HG03097 (cell line): ENCODE data around the gene SSX5.
"Not testable (repeated sequence)": the region's sequence is repeated elsewhere in the genome, so short reads cannot be mapped to it uniquely, and the experiment has no call there.

Source experiments
- ATAC-seq: cut with Tn5 transposase; IDR thresholded peaks from one replicate; pipeline ENCODE4 v1.9.1; 2021; ENCODE audit not compliant: unreplicated experiment, low FRiP score

The SSX5 gene, protein sequence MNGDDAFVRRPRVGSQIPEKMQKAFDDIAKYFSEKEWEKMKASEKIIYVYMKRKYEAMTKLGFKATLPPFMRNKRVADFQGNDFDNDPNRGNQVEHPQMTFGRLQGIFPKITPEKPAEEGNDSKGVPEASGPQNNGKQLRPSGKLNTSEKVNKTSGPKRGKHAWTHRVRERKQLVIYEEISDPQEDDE

DNA sequence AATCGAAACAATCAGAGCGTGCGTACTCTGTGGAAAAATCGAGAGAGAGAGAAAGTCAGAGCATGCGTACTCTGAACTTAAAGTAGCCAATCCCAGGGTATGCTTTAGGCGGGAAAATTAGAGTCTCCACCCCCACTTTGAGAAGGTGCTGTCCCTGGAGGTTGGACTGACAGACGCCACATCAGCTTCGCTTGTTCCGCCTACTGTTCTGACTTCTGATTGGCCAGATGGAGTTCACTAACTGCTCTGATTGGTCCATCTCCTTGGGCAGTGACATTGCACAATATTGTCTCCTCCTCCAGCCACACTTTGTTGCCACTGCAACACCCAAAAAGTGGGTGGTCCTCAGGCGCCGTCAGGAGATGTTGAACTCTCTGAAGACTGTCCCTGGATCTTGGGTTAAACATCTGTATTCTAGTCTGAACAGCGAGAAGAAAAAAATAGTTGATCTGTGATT is at the start of gene SSX5:
Gene SSX5 (minus strand): TSS at position 51 of the 457 bp plus-strand sequence. CDS start 1,437 bp downstream, outside the sequence.
- ATAC-seq, result no peak

DNA sequence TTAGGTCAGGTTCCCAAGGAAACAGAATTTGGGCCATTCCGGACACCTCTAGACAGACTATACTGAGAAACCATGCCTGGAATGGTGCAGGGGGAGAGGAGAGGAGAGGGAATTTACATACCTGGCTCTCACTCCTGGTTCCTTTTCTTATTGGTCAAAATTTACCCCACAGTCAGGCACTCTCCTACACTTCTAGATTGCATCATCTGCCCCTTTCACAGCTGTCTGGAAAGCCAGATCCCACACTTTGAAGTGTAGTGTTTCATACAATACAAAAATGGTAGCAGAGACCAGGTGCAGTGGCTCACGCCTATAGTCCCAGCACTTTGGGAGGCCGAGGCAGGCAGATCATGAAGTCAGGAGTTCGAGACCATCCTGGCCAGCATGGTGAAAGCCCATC is 27.6 kb upstream of the SSX5 start:
- ATAC-seq, result not testable (repeated sequence)

DNA sequence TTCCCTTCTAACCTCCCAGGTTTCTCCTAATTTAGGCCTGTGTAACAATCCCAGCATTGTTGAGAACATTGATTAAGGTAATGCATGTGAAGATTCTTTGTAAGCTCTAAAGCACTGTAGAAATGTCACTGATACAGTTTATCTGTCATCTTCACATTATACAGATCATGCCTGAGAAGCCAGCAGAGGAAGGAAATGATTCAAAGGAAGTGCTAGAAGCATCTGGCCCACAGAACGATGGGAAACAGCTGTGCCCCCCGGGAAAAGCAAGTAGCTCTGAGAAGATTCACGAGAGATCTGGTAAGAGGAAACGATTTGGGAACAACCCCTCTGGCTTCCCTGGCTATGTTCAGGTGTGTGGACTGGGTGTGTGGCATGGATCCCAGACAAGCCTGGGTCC is 17.7 kb upstream of the SSX5 start:
- ATAC-seq, result not testable (repeated sequence)

DNA sequence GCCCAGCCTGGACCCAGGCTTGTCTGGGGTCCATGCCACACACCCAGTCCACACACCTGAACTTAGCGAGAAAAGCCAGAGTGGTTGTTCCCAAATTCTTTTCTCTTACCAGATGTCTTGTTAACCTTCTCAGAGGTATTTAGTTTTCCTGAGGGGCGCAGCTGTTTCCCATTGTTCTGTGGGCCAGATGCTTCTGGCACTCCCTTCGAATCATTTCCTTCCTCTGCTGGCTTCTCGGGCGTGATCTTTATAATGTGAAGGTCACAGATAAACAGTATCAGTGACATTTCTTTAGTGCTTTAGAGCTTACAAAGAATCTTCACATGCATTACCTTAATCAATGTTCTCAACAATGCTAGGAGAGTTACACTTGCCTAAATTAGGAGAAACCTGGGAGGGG is 6.6 kb downstream of the SSX5 start:
- ATAC-seq, result not testable (repeated sequence)

DNA sequence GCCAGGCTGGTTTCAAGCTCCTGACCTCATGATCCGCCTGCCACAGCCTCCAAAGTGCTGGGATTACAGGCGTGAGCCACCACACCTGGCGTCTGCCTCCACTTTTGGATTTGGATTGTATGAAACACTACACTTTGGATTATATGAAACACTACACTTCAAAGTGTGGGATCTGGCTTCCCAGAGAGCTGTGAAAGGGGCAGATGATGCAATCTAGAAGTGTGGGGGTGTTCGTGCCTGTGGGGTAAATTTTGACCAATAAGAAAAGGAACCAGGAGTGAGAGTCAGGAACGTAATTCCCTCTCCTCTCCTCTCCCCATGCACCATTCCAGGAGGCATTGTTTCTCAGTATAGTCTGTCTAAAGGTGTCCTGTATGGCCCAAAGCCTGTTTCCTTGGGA is 14.7 kb downstream of the SSX5 start:
- ATAC-seq, result not testable (repeated sequence)

DNA sequence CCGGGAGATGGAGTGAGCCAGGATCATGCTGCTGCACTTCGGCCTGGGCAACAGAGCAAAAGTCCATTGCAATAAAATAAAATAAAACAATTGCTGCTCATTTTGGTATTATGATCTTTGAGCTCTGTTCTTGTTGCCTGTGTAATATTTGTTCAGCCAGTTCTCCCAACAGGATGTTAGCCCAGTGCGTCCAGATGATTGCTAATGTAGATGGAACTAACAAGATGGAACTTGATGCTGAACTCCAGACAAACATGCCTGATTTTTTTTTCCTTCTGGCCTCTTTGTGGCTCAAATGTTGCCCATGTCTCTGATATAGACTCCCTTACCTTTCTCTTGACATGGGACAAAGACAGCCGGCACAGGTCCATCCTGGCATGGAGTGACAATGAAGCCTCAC is 15.8 kb downstream of the SSX5 start:
- no peak for ATAC-seq

DNA sequence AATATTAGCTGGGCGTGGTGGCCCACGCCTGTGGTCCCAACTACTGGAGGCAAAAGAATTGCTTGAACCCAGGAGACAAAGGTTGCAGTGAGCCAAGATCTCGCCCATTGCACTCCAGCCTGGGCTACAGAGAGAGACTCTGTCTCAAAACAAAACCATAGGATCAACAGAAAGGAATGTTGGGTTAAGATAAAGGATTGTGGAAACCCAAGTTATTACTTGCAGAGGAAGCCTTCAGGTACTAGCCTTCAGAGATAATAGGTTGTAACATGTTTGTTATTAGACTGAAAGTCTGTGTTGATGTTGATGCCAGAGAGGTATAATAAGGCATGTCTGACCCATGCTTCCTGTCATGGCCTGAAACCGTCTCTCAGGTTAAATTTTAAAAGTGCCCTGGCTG is 16.9 kb downstream of the SSX5 start:
- ATAC-seq, result no peak

DNA sequence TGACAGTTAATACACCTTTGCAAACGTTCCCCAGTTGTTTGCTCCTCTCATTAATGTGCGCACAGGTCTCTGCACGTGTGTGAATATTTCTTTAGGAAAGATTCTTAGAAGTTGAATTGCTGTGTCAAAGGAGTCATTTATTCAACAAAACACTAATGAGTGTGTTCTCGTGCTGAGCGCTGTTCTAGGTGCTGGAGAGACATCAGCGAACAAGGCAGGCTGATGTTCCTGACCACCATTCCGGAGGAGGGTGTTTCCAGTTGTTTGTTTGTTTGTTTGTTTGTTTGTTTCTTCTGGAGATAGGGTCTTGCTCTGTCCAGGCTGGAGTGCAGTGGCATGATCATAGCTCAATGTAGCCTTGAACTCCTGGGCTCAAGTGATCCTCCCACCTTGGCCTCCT is 30.3 kb downstream of the SSX5 start:
- not testable (repeated sequence) for ATAC-seq

DNA sequence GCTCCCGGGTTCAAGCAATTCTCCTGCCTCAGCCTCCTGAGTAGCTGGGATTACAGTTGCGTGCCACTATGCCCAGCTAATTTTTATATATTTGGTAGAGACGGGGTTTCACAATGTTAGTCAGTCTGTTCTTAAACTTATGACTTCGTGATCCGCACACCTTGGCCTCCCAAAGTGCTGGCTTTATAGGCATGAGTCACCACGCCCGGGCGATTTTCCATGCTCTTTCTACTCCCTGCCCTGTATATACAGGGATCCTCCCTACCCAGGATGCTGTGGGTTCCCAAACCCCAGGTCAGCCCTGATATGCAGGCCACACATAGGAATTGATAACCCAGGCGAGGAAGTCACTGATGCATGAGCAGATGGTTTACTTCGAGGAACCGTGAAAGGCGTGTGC is 31.4 kb downstream of the SSX5 start:
- ATAC-seq, result no peak

DNA sequence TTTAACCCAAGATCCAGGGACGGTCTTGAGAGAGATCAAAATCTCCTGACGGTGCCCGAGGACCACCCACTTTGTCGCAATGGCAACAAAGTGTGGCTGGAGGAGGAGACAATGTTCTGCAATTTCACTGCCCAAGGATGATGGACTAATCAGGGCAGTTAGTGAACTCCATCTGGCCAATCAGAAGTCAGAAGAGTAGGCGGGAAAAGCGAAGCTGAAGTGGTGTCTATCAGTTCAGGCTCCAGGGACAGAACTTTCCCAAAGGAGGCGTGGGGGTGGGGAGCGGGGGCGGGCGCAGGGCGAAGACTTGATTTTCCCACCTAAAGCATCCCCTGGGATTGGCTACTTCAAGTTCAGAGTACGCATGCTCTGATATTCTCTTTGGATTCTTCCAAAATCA is 40.6 kb downstream of the SSX5 start:
- no peak for ATAC-seq

DNA sequence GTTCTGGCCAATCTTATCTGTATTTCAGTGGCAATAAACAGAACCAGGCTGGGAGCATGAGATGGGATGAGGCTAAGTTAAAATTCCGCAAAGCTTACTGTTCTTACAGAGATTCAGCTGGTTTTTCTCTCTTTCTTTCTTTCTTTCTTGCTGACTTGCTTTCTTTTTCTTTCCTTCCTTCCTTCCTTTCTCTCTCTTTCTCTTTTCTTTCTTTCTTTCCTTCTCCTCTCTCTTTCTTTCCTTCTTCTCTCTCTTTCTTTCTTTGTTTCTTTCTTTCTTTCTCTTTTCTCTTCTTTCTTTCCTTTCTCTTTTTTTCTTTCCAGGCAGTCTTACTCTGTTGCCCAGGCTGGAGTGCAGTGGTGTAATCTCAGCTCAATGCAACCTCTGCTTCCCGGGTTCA is 41.8 kb downstream of the SSX5 start:
- ATAC-seq, result no peak

DNA sequence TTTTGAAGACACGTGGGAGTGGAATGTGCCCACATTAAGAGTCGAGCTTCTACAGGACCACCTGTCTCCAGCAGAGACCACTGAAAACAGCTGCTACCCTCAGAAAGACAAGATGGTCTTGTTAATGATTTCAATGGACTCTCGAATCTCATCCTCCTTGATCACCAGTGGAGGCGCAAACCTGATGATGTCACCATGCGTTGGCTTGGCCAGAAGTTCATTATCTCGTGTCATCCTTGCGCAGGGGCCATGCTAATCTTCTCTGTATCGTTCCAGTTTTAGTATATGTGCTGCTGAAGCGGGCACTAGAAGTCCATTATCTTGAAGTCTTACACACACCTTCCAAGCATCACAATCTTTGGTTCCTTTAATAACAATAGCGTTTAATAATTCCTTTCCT is 42.8 kb downstream of the SSX5 start:
- no peak for ATAC-seq

DNA sequence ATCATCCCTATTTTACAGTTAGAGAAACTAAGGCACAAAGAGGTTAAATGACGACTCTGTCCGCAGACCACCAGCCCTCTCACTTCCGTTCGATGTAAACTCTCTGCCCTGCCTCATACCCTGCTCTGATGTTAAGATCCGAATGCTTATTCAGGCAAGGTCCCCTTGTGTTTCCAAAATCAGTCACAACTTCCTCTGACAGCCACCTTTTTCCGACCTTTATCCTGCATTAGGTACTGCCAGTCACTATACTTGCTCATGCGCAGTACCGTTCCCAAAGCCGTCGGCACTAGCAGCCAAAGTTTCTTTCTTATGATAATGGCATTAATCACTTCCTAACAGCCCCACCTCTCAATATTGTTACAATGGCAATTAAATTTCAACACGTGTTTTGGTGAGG is 53.9 kb downstream of the SSX5 start:
- not testable (repeated sequence) for ATAC-seq

DNA sequence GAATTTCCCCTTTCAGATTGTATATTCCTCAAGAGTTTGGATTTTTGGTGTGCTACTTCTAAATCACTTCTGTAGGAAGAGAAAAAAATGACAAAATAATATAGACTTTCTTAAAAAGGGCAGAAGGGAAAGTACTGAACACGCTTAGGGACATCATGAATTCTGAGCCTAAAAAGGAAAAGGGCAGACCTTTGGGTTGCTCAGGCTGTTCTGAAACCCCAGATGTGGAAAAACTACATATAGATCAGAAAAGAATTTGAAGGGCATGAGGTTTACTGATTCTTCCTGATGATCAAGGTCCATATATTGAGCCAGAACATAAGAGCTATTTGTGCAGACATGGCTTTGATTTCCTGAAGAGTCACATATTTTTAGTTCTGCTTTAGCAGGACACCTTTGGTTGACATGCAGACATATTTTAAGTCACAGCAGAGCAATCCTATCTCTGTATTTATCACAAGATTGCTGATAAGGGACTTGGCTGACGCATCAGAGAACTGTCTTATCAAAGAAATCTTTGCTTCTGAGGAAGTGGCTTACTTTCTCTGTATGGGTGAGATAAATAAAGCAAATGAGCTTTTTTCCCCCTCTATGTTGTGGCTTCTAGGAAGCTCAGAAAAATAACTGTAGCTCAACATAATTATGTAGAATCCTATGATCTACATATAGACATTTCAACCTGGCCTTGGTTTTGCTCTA is 54.6 kb downstream of the SSX5 start:
- not testable (repeated sequence) for ATAC-seq

DNA sequence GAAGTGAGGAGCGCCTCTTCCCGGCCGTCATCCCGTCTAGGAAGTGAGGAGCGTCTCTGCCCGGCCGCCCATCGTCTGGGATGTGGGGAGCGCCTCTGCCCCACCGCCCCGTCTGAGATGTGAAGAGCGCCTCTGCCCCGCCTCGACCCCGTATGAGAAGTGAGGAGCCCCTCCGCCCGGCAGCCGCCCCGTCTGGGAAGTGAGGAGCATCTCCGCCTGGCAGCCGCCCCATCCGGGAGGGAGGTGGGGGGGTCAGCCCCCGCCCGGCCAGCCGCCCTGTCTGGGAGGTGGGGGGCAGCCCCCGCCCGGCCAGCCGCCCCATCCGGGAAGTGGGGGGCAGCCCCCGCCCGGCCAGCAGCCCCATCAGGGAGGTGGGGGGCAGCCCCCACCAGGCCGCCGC is 57.5 kb downstream of the SSX5 start:
- not testable (repeated sequence) for ATAC-seq
